ENCODE measurements around the gene DMRTC2.

DNA sequence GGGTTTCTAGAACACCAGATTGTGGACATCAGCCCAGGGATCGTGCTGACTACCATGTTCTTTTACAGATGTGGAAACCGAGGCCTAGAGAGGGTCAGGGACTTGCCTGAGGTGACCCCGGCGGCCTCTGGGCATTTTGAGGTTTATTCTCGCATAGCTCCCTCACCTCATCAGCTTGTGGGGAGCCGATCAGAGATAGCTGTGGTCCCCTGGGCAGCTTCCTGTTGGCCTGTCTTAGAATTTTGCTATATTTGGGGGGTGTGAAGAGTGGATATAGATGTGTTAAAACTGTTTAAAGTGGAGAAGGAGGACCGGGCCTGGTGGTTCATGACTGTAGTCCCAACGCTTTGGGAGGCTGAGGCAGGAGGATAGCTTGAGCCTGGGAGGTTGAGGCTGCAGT is 45.1 kb downstream of the DMRTC2 start:
- no peak for TF ChIP-seq POLR2A (IDR thresholded peaks at IDR 0.05)
- TF ChIP-seq, protein P1, sequence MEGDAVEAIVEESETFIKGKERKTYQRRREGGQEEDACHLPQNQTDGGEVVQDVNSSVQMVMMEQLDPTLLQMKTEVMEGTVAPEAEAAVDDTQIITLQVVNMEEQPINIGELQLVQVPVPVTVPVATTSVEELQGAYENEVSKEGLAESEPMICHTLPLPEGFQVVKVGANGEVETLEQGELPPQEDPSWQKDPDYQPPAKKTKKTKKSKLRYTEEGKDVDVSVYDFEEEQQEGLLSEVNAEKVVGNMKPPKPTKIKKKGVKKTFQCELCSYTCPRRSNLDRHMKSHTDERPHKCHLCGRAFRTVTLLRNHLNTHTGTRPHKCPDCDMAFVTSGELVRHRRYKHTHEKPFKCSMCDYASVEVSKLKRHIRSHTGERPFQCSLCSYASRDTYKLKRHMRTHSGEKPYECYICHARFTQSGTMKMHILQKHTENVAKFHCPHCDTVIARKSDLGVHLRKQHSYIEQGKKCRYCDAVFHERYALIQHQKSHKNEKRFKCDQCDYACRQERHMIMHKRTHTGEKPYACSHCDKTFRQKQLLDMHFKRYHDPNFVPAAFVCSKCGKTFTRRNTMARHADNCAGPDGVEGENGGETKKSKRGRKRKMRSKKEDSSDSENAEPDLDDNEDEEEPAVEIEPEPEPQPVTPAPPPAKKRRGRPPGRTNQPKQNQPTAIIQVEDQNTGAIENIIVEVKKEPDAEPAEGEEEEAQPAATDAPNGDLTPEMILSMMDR (IDR thresholded peaks at IDR 0.05) = no peak
